Measurements from ENCODE around the gene EXOG. TPM values are rescaled to one million over a fixed set of nuclear protein-coding genes. Genes with fewer than 3 reads are reported as not detected.

The EXOG gene
- polyA plus RNA-seq, 1 donor from 2014 or later: 45.6 TPM

- no peaks in the 10 kb centered on the region for H3K9me2 ChIP-seq (ENCODE audit: insufficient read depth, low read length)
Observed at GRCh38 chr3:38536671-38537070, 40.5 kb downstream of the EXOG start.

GRCh38 chr3:38538773-38539353, 42.7 kb downstream of the EXOG start:
- no peak overlapping the region for H3K9ac ChIP-seq (ENCODE audit: low read length)
- no peaks in the 10 kb centered on the region for H3F3A ChIP-seq (ENCODE audit: insufficient read depth, low read length, poor library complexity, severe bottlenecking)
- no peaks in the 10 kb centered on the region for H3K36me3 ChIP-seq (ENCODE audit: insufficient read depth, low read length)
- H2AFZ ChIP-seq (ENCODE audit: low read depth, low read length): no peak overlapping the region
- no peaks in the 10 kb centered on the region for H4K20me1 ChIP-seq (ENCODE audit: insufficient read depth)
- H3K9me3 ChIP-seq (ENCODE audit: low read length): peaks cover 5% of the 10 kb centered on the region
- no peak overlapping the region for H3K4me2 ChIP-seq (ENCODE audit: low read length)
- H3K27ac ChIP-seq (ENCODE audit: low read length): no peak overlapping the region
- no peaks in the 10 kb centered on the region for H3K9me2 ChIP-seq (ENCODE audit: insufficient read depth, low read length)
- no peaks in the 10 kb centered on the region for H3K79me2 ChIP-seq (replicated peaks; ENCODE audit: insufficient read depth, low read length)
- no peak overlapping the region for H3K4me3 ChIP-seq (ENCODE audit: low read length)
- H3K27me3 ChIP-seq (ENCODE audit: insufficient read depth, low read depth, low read length): no peaks in the 10 kb centered on the region
- TF ChIP-seq, protein P1, sequence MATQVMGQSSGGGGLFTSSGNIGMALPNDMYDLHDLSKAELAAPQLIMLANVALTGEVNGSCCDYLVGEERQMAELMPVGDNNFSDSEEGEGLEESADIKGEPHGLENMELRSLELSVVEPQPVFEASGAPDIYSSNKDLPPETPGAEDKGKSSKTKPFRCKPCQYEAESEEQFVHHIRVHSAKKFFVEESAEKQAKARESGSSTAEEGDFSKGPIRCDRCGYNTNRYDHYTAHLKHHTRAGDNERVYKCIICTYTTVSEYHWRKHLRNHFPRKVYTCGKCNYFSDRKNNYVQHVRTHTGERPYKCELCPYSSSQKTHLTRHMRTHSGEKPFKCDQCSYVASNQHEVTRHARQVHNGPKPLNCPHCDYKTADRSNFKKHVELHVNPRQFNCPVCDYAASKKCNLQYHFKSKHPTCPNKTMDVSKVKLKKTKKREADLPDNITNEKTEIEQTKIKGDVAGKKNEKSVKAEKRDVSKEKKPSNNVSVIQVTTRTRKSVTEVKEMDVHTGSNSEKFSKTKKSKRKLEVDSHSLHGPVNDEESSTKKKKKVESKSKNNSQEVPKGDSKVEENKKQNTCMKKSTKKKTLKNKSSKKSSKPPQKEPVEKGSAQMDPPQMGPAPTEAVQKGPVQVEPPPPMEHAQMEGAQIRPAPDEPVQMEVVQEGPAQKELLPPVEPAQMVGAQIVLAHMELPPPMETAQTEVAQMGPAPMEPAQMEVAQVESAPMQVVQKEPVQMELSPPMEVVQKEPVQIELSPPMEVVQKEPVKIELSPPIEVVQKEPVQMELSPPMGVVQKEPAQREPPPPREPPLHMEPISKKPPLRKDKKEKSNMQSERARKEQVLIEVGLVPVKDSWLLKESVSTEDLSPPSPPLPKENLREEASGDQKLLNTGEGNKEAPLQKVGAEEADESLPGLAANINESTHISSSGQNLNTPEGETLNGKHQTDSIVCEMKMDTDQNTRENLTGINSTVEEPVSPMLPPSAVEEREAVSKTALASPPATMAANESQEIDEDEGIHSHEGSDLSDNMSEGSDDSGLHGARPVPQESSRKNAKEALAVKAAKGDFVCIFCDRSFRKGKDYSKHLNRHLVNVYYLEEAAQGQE (IDR thresholded peaks at IDR 0.05; ENCODE audit: borderline replicate concordance): no peak
- TF ChIP-seq SMC3 (conservative IDR thresholded peaks at IDR 0.05; ENCODE audit: poor library complexity) (no peak), TAF1 (IDR thresholded peaks at IDR 0.05; ENCODE audit: low read depth) (no peak), EZH2 (IDR thresholded peaks at IDR 0.05; ENCODE audit: borderline replicate concordance, insufficient read depth, low read length, poor library complexity, severe bottlenecking) (no peak), POLR2AphosphoS5 (IDR thresholded peaks at IDR 0.05) (no peak), RAD21 (conservative IDR thresholded peaks at IDR 0.05) (no peak), MXI1 (conservative IDR thresholded peaks at IDR 0.05; ENCODE audit: poor library complexity, severe bottlenecking) (no peak), EP300 (conservative IDR thresholded peaks at IDR 0.05; ENCODE audit: poor library complexity, severe bottlenecking) (no peak)
- TF ChIP-seq, protein P2, sequence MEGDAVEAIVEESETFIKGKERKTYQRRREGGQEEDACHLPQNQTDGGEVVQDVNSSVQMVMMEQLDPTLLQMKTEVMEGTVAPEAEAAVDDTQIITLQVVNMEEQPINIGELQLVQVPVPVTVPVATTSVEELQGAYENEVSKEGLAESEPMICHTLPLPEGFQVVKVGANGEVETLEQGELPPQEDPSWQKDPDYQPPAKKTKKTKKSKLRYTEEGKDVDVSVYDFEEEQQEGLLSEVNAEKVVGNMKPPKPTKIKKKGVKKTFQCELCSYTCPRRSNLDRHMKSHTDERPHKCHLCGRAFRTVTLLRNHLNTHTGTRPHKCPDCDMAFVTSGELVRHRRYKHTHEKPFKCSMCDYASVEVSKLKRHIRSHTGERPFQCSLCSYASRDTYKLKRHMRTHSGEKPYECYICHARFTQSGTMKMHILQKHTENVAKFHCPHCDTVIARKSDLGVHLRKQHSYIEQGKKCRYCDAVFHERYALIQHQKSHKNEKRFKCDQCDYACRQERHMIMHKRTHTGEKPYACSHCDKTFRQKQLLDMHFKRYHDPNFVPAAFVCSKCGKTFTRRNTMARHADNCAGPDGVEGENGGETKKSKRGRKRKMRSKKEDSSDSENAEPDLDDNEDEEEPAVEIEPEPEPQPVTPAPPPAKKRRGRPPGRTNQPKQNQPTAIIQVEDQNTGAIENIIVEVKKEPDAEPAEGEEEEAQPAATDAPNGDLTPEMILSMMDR (IDR thresholded peaks at IDR 0.05; ENCODE audit: poor library complexity, severe bottlenecking): no peak

More at GRCh38 chr3:38536671-38537070, 40.5 kb downstream of the EXOG start:
- H3K79me2 ChIP-seq (replicated peaks; ENCODE audit: insufficient read depth, low read length): no peaks in the 10 kb centered on the region
- H3K36me3 ChIP-seq (ENCODE audit: insufficient read depth, low read length): no peaks in the 10 kb centered on the region
- H3F3A ChIP-seq (ENCODE audit: insufficient read depth, low read length, poor library complexity, severe bottlenecking): no peaks in the 10 kb centered on the region
- no peak overlapping the region for H3K4me2 ChIP-seq (ENCODE audit: low read length)
- H3K9me3 ChIP-seq (ENCODE audit: low read length): peaks cover 5% of the 10 kb centered on the region
- H4K20me1 ChIP-seq (ENCODE audit: insufficient read depth): no peaks in the 10 kb centered on the region
- H3K9ac ChIP-seq (ENCODE audit: low read length): no peak overlapping the region
- H3K27ac ChIP-seq (ENCODE audit: low read length): no peak overlapping the region
- H3K27me3 ChIP-seq (ENCODE audit: insufficient read depth, low read depth, low read length): no peaks in the 10 kb centered on the region
- H3K4me3 ChIP-seq (ENCODE audit: low read length): no peak overlapping the region
- H2AFZ ChIP-seq (ENCODE audit: low read depth, low read length): no peak overlapping the region
- no peak for TF ChIP-seq EP300 (conservative IDR thresholded peaks at IDR 0.05; ENCODE audit: poor library complexity, severe bottlenecking)
- TF ChIP-seq SMC3 (conservative IDR thresholded peaks at IDR 0.05; ENCODE audit: poor library complexity): no peak
- TF ChIP-seq, protein P1 (IDR thresholded peaks at IDR 0.05; ENCODE audit: borderline replicate concordance): no peak
- no peak for TF ChIP-seq MXI1 (conservative IDR thresholded peaks at IDR 0.05; ENCODE audit: poor library complexity, severe bottlenecking)
- TF ChIP-seq TAF1 (IDR thresholded peaks at IDR 0.05; ENCODE audit: low read depth): no peak
- TF ChIP-seq EZH2 (IDR thresholded peaks at IDR 0.05; ENCODE audit: borderline replicate concordance, insufficient read depth, low read length, poor library complexity, severe bottlenecking): no peak
- TF ChIP-seq POLR2AphosphoS5 (IDR thresholded peaks at IDR 0.05): no peak
- TF ChIP-seq, protein P2 (IDR thresholded peaks at IDR 0.05; ENCODE audit: poor library complexity, severe bottlenecking): no peak
- no peak for TF ChIP-seq RAD21 (conservative IDR thresholded peaks at IDR 0.05)
